A549 (cell line): Measurements from ENCODE around the gene CYP4F8. TPM values are rescaled to one million over a fixed set of nuclear protein-coding genes. Genes with fewer than 3 reads are reported as not detected.

Source experiments
- ATAC-seq, 2 experiments: fragments of 200-7000 bp in 1 of 2; fragments of >200 bp in 1 of 2; cut with Nextera tagmentation in 1 of 2; cut with Tn5 transposase in 1 of 2; 3 replicates each; pipeline versions ENCODE4 v1.8.0 to v1.9.1; 2018 to 2020; ENCODE audit warnings: mild to moderate bottlenecking in 1 of 2, moderate library complexity in 1 of 2
- CTCF ChIA-PET: fragments of 300-600 bp; sonication (Branson Sonifier 250); formaldehyde crosslinking; extraction: SDS; loops from one replicate; lab custom pipeline; 2021; ENCODE audit warnings: antibody characterized with exemption, inconsistent platforms; lab: Yijun Ruan, JAX
- POLR2A ChIA-PET: fragments of 350-600 bp; formaldehyde crosslinking; extraction: SDS; loops from one replicate; lab custom pipeline; 2021; ENCODE audit warnings: antibody characterized with exemption, inconsistent platforms; lab: Yijun Ruan, JAX
- DNase-seq, 2 experiments: peaks; one replicate each; pipeline versions ENCODE4 v3.0.0 to v3.0.0-alpha.2; 2011 to 2016; ENCODE audit warnings: low read depth in 1 of 2, low spot score in 1 of 2
- FAIRE-seq: peaks from 2 replicates; lab custom pipeline; 2011; peaks lifted over from hg19 to GRCh38; lab: Jason Lieb, UNC
- H3K27ac ChIP-seq, 2 experiments: fragments of >200 bp; sonication (Bioruptor Twin); formaldehyde crosslinking; 3 replicates each; pipeline ENCODE4 v1.5.1; 2016 to 2017
- H3K4me1 ChIP-seq: fragments of >200 bp; sonication (Bioruptor Twin); formaldehyde crosslinking; 3 replicates; pipeline ENCODE4 v1.6.1; 2016
- H3K4me2 ChIP-seq: fragments of >200 bp; sonication (Bioruptor Twin); formaldehyde crosslinking; 3 replicates; pipeline ENCODE4 v1.6.1; 2016
- H3K4me3 ChIP-seq: fragments of >200 bp; sonication (Bioruptor Twin); formaldehyde crosslinking; 3 replicates; pipeline ENCODE4 v1.5.1; 2016
- H3K9me3 ChIP-seq: fragments of >200 bp; sonication (Bioruptor Twin); formaldehyde crosslinking; 3 replicates; pipeline ENCODE4 v1.6.1; 2016
- BCL3 ChIP-seq: fragments of >200 bp; sonication (Bioruptor Twin); formaldehyde crosslinking; IDR thresholded peaks from 3 replicates; pipeline ENCODE4 v1.6.1; 2016
- CEBPB ChIP-seq, 2 experiments: fragments of >200 bp in 1 of 2; sonication (Bioruptor Twin) in 1 of 2; formaldehyde crosslinking in 1 of 2; IDR thresholded peaks; 2 replicates each; pipeline ENCODE4 v1.6.1; 2012 to 2016
- E2F6 ChIP-seq: IDR thresholded peaks from 2 replicates; pipeline ENCODE4 v1.6.1; 2012; ENCODE audit warnings: low read depth, borderline replicate concordance
- ESRRA ChIP-seq: fragments of 150-350 bp; IDR thresholded peaks from 2 replicates; pipeline ENCODE4 v1.6.1; 2014; ENCODE audit warnings: mild to moderate bottlenecking, low read length, borderline replicate concordance
- FOSB ChIP-seq: fragments of 250-450 bp; sonication (Bioruptor Pico); IDR thresholded peaks from 2 replicates; pipeline ENCODE4 v1.5.0; 2020; ENCODE audit warnings: mild to moderate bottlenecking, moderate library complexity
- FOXS1 ChIP-seq: fragments of 250-450 bp; sonication (Bioruptor Pico); IDR thresholded peaks from 2 replicates; pipeline ENCODE4 v1.5.0; 2020; ENCODE audit warnings: mild to moderate bottlenecking, moderate library complexity
- HMGXB4 ChIP-seq: fragments of 250-450 bp; sonication (Bioruptor Pico); IDR thresholded peaks from 2 replicates; pipeline ENCODE4 v1.5.0; 2021; ENCODE audit warnings: mild to moderate bottlenecking, moderate library complexity, borderline replicate concordance
- HOXB5 ChIP-seq: fragments of 250-450 bp; sonication (Bioruptor Pico); IDR thresholded peaks from 2 replicates; pipeline ENCODE4 v1.5.0; 2020; ENCODE audit warnings: mild to moderate bottlenecking, moderate library complexity
- JUN ChIP-seq, 2 experiments: fragments of >200 bp; sonication (Bioruptor Twin); formaldehyde crosslinking; IDR thresholded peaks; 2 replicates in 1 of 2; 3 replicates in 1 of 2; pipeline ENCODE4 v1.6.1; 2016 to 2017
- JUNB ChIP-seq: fragments of >200 bp; sonication (Bioruptor Twin); formaldehyde crosslinking; IDR thresholded peaks from 2 replicates; pipeline ENCODE4 v1.6.1; 2016
- MAX ChIP-seq: IDR thresholded peaks from 2 replicates; pipeline ENCODE4 v1.6.1; 2012
- MAZ ChIP-seq: fragments of 150-350 bp; IDR thresholded peaks from 2 replicates; pipeline ENCODE4 v1.6.1; 2014; ENCODE audit warnings: antibody characterized with exemption, low read depth, low read length, borderline replicate concordance
- MYC ChIP-seq: IDR thresholded peaks from 2 replicates; pipeline ENCODE4 v1.6.1; 2012; ENCODE audit warnings: mild to moderate bottlenecking, inconsistent platforms, low read length, improper control_type of control experiment, borderline replicate concordance
- NFE2L2 ChIP-seq: fragments of 150-350 bp; conservative IDR thresholded peaks from 2 replicates; pipeline ENCODE4 v1.6.1; 2014; ENCODE audit warnings: low read length
- NPAS2 ChIP-seq: fragments of 250-450 bp; sonication (Bioruptor Pico); IDR thresholded peaks from 2 replicates; pipeline ENCODE4 v1.8.0; 2022; ENCODE audit warnings: mild to moderate bottlenecking, moderate library complexity, borderline replicate concordance
- PBX3 ChIP-seq: IDR thresholded peaks from 2 replicates; pipeline ENCODE4 v1.6.1; 2012
- POLR2AphosphoS2 ChIP-seq: conservative IDR thresholded peaks from 2 replicates; pipeline ENCODE4 v1.6.1; 2012; ENCODE audit warnings: low read length, improper control_type of control experiment, inconsistent platforms
- RAD21 ChIP-seq, 2 experiments: fragments of >200 bp in 1 of 2; sonication (Bioruptor Twin) in 1 of 2; formaldehyde crosslinking in 1 of 2; IDR thresholded peaks in 1 of 2; conservative IDR thresholded peaks in 1 of 2; 2 replicates in 1 of 2; 3 replicates in 1 of 2; pipeline ENCODE4 v1.6.1; 2012 to 2018; ENCODE audit warnings: inconsistent platforms in 1 of 2
- RFX5 ChIP-seq: fragments of 450-650 bp; IDR thresholded peaks from 2 replicates; pipeline ENCODE4 v1.7.1; 2014; ENCODE audit warnings: antibody characterized with exemption, mild to moderate bottlenecking, moderate library complexity
- RNF2 ChIP-seq: fragments of 200-600 bp; sonication (generic); IDR thresholded peaks from 2 replicates; pipeline ENCODE4 v1.6.1; 2016; ENCODE audit warnings: low read depth, mild to moderate bottlenecking, antibody characterized with exemption, moderate library complexity, borderline replicate concordance
- TP53 ChIP-seq: fragments of 250-450 bp; sonication (Bioruptor Pico); IDR thresholded peaks from 2 replicates; pipeline ENCODE4 v1.5.0; 2021; ENCODE audit warnings: mild to moderate bottlenecking, moderate library complexity
- WGBS: methylation state at CpG from one replicate; pipeline ENCODE4 v1.1.6; 2017; ENCODE audit errors: missing lambda C conversion rate; 5-methylcytosine and 5-hydroxymethylcytosine counted together
- polyA plus RNA-seq, 4 experiments: library from polyadenylated mRNA; depleted of rRNA in 3 of 4; stranded (reverse); fragments of >200 nt; fragmentation: RNase III in 1 of 4; extraction: RNeasy Plus Mini Kit Qiagen cat#74134 plus additional on column Dnase treatment in 1 of 4; gene quantifications; 2 replicates in 3 of 4; 3 replicates in 1 of 4; pipeline ENCODE4 v1.2.3, GENCODE V29; 2011 to 2017

Gene CYP4F8
- polyA plus RNA-seq, 2 of the 4 experiments (the other 2 are of a cell fraction) = not detected

GRCh38 chr19:15621801-15622200, 6.8 kb downstream of the CYP4F8 start:
- FAIRE-seq = no peak

GRCh38 chr19:15622991-15623390, 8.0 kb downstream of the CYP4F8 start:
- H3K4me1 ChIP-seq = no peaks in the 10 kb centered on the region
- FAIRE-seq (no peak), DNase-seq (no peak), ATAC-seq (no peak)
- WGBS = 0% methylated on average over 4 of the region's 11 CpGs
- ChIA-PET CTCF (interaction anchor here (1.1 kb wide), 1 partner anchor 11 kb away, joined by 3 read pairs; no protein-coding TSS in a partner anchor), POLR2A (no interaction called here)
- H3K4me2 ChIP-seq = no peak overlapping the region
- TF ChIP-seq NFE2L2 (no peak), HOXB5 (CRISPR knock-in tag) (no peak), E2F6 (no peak), MAZ (no peak), JUNB (no peak), CEBPB (IDR thresholded peaks at IDR 0.05) (no peak), ESRRA (no peak), MAX (no peak)
- no peak overlapping the region for H3K4me3 ChIP-seq
- no peaks in the 10 kb centered on the region for H3K9me3 ChIP-seq
- H3K27ac ChIP-seq = no peak overlapping the region

More at GRCh38 chr19:15621801-15622200, 6.8 kb downstream of the CYP4F8 start:
- Histone ChIP-seq H3K4me2 (no peak overlapping the region), H3K27ac (no peak overlapping the region), H3K9me3 (no peaks in the 10 kb centered on the region), H3K4me3 (no peak overlapping the region), H3K4me1 (no peaks in the 10 kb centered on the region)
- POLR2A ChIA-PET = no interaction called here
- TF ChIP-seq HOXB5 (CRISPR knock-in tag) (no peak), MAZ (no peak), CEBPB (IDR thresholded peaks at IDR 0.05) (no peak), RAD21 (conservative IDR thresholded peaks at IDR 0.05 in 1 of 2, IDR thresholded peaks at IDR 0.05 in 1 of 2) (no peak), NFE2L2 (no peak), POLR2AphosphoS2 (no peak), FOSB (no peak), MYC (no peak), HMGXB4 (CRISPR knock-in tag) (no peak), JUN (IDR thresholded peaks at IDR 0.05) (no peak), FOXS1 (CRISPR knock-in tag) (no peak), RFX5 (no peak), TP53 (CRISPR knock-in tag) (no peak), PBX3 (no peak), BCL3 (no peak), NPAS2 (no peak), ESRRA (no peak), RNF2 (no peak)
- CTCF ChIA-PET = interaction anchor here (0.5 to 0.6 kb wide), 2 partner anchors 138 to 472 kb away, joined by 3 read pairs; no protein-coding TSS in a partner anchor
- ATAC-seq (no peak), DNase-seq (no peak)
- WGBS = no CpG with 5 or more reads among the region's 1 CpG
